HepG2 (cell line): ENCODE results near the gene PNPLA2. TPM values are rescaled to one million over a fixed set of nuclear protein-coding genes. Genes with fewer than 3 reads are reported as not detected.

Experiments
- CAMTA2 ChIP-seq: sonication (generic); formaldehyde crosslinking; IDR thresholded peaks from 2 replicates; pipeline ENCODE4 v1.4.0; 2020; ENCODE audit warnings: mild to moderate bottlenecking, missing genetic modification reagents, borderline replicate concordance
- EP300 ChIP-seq, 3 experiments: sonication (generic) in 1 of 3; formaldehyde crosslinking in 1 of 3; IDR thresholded peaks; 2 replicates each; pipeline versions ENCODE4 v1.5.1 to v1.6.1; 2011 to 2020; ENCODE audit warnings: low read depth in 2 of 3, low read length in 2 of 3, borderline replicate concordance in 1 of 3, improper control_type of control experiment in 1 of 3, mild to moderate bottlenecking in 1 of 3, missing genetic modification reagents in 1 of 3, moderate library complexity in 1 of 3
- FLYWCH1 ChIP-seq: sonication (generic); formaldehyde crosslinking; IDR thresholded peaks from 2 replicates; pipeline ENCODE4 v1.8.1; 2023; ENCODE audit warnings: mild to moderate bottlenecking, missing genetic modification reagents
- FOXK1 ChIP-seq: sonication (generic); formaldehyde crosslinking; IDR thresholded peaks from 2 replicates; pipeline ENCODE4 v1.4.0; 2020; ENCODE audit warnings: low read depth, missing genetic modification reagents, borderline replicate concordance
- HNRNPLL ChIP-seq: fragments of 200-400 bp; formaldehyde crosslinking; IDR thresholded peaks from 2 replicates; pipeline ENCODE4 v1.6.1; 2017; ENCODE audit warnings: mild to moderate bottlenecking, low read depth, low read length; ENCODE audit not compliant: poor library complexity, severe bottlenecking
- HOXA9 ChIP-seq: sonication (generic); formaldehyde crosslinking; IDR thresholded peaks from 2 replicates; pipeline ENCODE4 v1.8.1; 2022; ENCODE audit warnings: missing genetic modification reagents, mild to moderate bottlenecking, moderate library complexity, borderline replicate concordance
- NBN ChIP-seq: fragments of 450-650 bp; conservative IDR thresholded peaks from 2 replicates; pipeline ENCODE4 v1.6.1; 2017
- POLR2G ChIP-seq: fragments of 200-400 bp; formaldehyde crosslinking; IDR thresholded peaks from 2 replicates; pipeline ENCODE4 v1.6.1; 2018; ENCODE audit warnings: mild to moderate bottlenecking, low read depth, low read length, moderate library complexity
- STAT5B ChIP-seq: sonication (generic); formaldehyde crosslinking; IDR thresholded peaks from 2 replicates; pipeline ENCODE4 v1.4.0; 2020; ENCODE audit warnings: missing genetic modification reagents
- ZBTB7A ChIP-seq: sonication (generic); formaldehyde crosslinking; IDR thresholded peaks from 2 replicates; pipeline ENCODE4 v1.8.0; 2022; ENCODE audit warnings: mild to moderate bottlenecking, missing genetic modification reagents
- ZKSCAN1 ChIP-seq: fragments of 150-350 bp; IDR thresholded peaks from 2 replicates; pipeline ENCODE4 v1.6.1; 2014; ENCODE audit warnings: low read length
- ZNF740 ChIP-seq: sonication (generic); formaldehyde crosslinking; IDR thresholded peaks from 2 replicates; pipeline ENCODE4 v1.4.0; 2020; ENCODE audit warnings: missing genetic modification reagents
- polyA plus RNA-seq, 8 experiments: library from polyadenylated mRNA; depleted of rRNA in 3 of 8; stranded (reverse) in 7 of 8; unstranded in 1 of 8; fragments of >200 nt; fragmentation: Illumina TruSeq in 4 of 8; extraction: Trizol in 4 of 8; gene quantifications; 2 replicates each; pipeline versions ENCODE4 v1.2.1 to v1.2.3, GENCODE V29; 2011 to 2016; ENCODE audit warnings: low read depth in 4 of 8, missing spikeins in 1 of 8, mixed read lengths in 1 of 8; ENCODE audit not compliant: insufficient read depth in 1 of 8
- total RNA-seq, 5 experiments: library from RNA; depleted of rRNA; stranded (reverse); fragments of >200 nt; fragmentation: Illumina TruSeq; extraction: Trizol; gene quantifications; 2 replicates each; pipeline ENCODE4 v1.2.3, GENCODE V29; 2016; ENCODE audit warnings: low read depth in 1 of 5
- TF ChIP-seq, protein P1 (sequence below): sonication (generic); formaldehyde crosslinking; IDR thresholded peaks from 2 replicates; pipeline ENCODE4 v1.4.0; 2020; ENCODE audit warnings: missing genetic modification reagents

Gene PNPLA2
- total and polyA plus RNA-seq, 2 of the 13 experiments (the other 11 are each of a cell fraction or from before 2014, with no cell fraction given): 10.5 to 43.2 TPM

GRCh38 chr11:837189-837989, 18.7 kb downstream of the PNPLA2 start (continued):
- TF ChIP-seq EP300 (IDR thresholded peaks at IDR 0.05; ENCODE audit: low read depth in 2 of 2, low read length in 2 of 2): no peak
- no peak for TF ChIP-seq EP300 (CRISPR knock-in tag; IDR thresholded peaks at IDR 0.05; ENCODE audit: borderline replicate concordance)
- TF ChIP-seq CAMTA2 (CRISPR knock-in tag): no peak
- TF ChIP-seq ZBTB7A (CRISPR knock-in tag): no peak
- TF ChIP-seq NBN: no peak
- no peak for TF ChIP-seq FLYWCH1 (CRISPR knock-in tag)
- peak; percentile 37; the same call in 1 of the 2 replicates for TF ChIP-seq POLR2G
- TF ChIP-seq ZKSCAN1: no peak
- no peak for TF ChIP-seq FOXK1 (CRISPR knock-in tag)
- TF ChIP-seq HNRNPLL: peak; percentile 14
- no peak for TF ChIP-seq HOXA9 (CRISPR knock-in tag)
- no peak for TF ChIP-seq STAT5B (CRISPR knock-in tag)
- TF ChIP-seq, protein P1, sequence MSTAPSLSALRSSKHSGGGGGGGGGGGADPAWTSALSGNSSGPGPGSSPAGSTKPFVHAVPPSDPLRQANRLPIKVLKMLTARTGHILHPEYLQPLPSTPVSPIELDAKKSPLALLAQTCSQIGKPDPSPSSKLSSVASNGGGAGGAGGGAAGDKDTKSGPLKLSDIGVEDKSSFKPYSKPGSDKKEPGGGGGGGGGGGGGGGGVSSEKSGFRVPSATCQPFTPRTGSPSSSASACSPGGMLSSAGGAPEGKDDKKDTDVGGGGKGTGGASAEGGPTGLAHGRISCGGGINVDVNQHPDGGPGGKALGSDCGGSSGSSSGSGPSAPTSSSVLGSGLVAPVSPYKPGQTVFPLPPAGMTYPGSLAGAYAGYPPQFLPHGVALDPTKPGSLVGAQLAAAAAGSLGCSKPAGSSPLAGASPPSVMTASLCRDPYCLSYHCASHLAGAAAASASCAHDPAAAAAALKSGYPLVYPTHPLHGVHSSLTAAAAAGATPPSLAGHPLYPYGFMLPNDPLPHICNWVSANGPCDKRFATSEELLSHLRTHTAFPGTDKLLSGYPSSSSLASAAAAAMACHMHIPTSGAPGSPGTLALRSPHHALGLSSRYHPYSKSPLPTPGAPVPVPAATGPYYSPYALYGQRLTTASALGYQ (CRISPR knock-in tag): no peak
- TF ChIP-seq ZNF740: peak; percentile 84
